ENCODE results near the gene MRPL43. TPM values are rescaled to one million over a fixed set of nuclear protein-coding genes. Genes with fewer than 3 reads are reported as not detected.

MRPL43 gene
- total RNA-seq, 1 experiment from 2014 or later: 91.3 TPM

DNA sequence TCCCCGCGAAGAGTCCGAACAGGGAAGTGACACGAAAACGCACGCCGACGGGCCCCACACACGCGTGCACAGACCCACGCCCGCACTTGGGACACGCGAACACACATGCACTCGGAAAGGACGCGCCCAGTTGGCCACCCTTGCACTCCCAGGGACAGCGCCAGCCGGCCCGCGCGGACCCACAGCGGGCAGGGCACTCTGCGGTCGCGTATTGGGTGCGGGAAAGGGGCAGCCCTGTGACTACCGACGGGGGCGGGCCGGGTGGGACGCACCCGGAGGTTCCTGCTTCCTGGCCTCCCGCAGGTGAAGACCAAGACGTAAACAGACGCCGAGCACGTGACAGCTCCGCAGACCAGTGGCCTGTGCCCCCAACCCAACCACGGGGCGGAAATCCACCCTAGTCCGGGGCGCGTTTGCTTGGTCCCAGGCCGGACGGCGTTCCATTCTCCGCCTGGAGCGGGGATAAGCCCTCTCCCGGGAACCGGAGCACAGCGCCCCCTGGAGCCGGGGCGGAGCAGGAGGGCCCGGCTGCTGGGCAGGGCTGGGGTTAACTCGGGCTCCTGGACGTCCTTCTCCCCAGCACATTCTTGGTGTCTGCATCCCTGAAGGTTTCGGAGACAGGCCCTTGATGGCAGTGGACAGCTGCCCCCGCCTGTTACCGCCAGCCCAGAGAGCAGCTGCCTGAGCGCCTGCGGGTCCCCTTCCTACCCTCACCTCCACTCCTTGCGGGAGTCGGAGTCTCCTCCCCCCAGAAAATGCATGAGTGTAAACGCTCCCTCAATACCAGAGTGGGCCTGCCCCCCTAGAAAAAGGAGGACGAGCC is 10.3 kb upstream of the MRPL43 start (continued):
- TF ChIP-seq JAZF1 (CRISPR knock-in tag; IDR thresholded peaks at IDR 0.05) (no peak), FOXP1 (CRISPR knock-in tag; IDR thresholded peaks at IDR 0.05; ENCODE audit: borderline replicate concordance) (peak; percentile 75; the same call in 1 of the 2 replicates), TP53 (CRISPR knock-in tag; IDR thresholded peaks at IDR 0.05) (peak; percentile 6; the same call in 1 of the 2 replicates), CREB1 (CRISPR knock-in tag; IDR thresholded peaks at IDR 0.05) (no peak), ZNF263 (CRISPR knock-in tag; IDR thresholded peaks at IDR 0.05; ENCODE audit: low read depth) (no peak), IRF2 (CRISPR knock-in tag; IDR thresholded peaks at IDR 0.05; ENCODE audit: borderline replicate concordance, low read depth) (no peak), ZNF671 (CRISPR knock-in tag; IDR thresholded peaks at IDR 0.05) (no peak), NFE2L1 (CRISPR knock-in tag; IDR thresholded peaks at IDR 0.05) (no peak), CBFB (CRISPR knock-in tag; IDR thresholded peaks at IDR 0.05; ENCODE audit: low read depth) (peak; percentile 22), NFYB (CRISPR knock-in tag; conservative IDR thresholded peaks at IDR 0.05; ENCODE audit: low read depth) (no peak), NR3C1 (CRISPR knock-in tag; conservative IDR thresholded peaks at IDR 0.05; ENCODE audit: low read depth) (no peak), FOXJ3 (CRISPR knock-in tag; IDR thresholded peaks at IDR 0.05; ENCODE audit: borderline replicate concordance) (no peak), ATF1 (CRISPR knock-in tag; IDR thresholded peaks at IDR 0.05) (no peak)
- TF ChIP-seq, protein P1, sequence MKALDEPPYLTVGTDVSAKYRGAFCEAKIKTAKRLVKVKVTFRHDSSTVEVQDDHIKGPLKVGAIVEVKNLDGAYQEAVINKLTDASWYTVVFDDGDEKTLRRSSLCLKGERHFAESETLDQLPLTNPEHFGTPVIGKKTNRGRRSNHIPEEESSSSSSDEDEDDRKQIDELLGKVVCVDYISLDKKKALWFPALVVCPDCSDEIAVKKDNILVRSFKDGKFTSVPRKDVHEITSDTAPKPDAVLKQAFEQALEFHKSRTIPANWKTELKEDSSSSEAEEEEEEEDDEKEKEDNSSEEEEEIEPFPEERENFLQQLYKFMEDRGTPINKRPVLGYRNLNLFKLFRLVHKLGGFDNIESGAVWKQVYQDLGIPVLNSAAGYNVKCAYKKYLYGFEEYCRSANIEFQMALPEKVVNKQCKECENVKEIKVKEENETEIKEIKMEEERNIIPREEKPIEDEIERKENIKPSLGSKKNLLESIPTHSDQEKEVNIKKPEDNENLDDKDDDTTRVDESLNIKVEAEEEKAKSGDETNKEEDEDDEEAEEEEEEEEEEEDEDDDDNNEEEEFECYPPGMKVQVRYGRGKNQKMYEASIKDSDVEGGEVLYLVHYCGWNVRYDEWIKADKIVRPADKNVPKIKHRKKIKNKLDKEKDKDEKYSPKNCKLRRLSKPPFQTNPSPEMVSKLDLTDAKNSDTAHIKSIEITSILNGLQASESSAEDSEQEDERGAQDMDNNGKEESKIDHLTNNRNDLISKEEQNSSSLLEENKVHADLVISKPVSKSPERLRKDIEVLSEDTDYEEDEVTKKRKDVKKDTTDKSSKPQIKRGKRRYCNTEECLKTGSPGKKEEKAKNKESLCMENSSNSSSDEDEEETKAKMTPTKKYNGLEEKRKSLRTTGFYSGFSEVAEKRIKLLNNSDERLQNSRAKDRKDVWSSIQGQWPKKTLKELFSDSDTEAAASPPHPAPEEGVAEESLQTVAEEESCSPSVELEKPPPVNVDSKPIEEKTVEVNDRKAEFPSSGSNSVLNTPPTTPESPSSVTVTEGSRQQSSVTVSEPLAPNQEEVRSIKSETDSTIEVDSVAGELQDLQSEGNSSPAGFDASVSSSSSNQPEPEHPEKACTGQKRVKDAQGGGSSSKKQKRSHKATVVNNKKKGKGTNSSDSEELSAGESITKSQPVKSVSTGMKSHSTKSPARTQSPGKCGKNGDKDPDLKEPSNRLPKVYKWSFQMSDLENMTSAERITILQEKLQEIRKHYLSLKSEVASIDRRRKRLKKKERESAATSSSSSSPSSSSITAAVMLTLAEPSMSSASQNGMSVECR (CRISPR knock-in tag; IDR thresholded peaks at IDR 0.05; ENCODE audit: borderline replicate concordance): peak; percentile 25; the same call in 1 of the 2 replicates
- TF ChIP-seq, protein P2, sequence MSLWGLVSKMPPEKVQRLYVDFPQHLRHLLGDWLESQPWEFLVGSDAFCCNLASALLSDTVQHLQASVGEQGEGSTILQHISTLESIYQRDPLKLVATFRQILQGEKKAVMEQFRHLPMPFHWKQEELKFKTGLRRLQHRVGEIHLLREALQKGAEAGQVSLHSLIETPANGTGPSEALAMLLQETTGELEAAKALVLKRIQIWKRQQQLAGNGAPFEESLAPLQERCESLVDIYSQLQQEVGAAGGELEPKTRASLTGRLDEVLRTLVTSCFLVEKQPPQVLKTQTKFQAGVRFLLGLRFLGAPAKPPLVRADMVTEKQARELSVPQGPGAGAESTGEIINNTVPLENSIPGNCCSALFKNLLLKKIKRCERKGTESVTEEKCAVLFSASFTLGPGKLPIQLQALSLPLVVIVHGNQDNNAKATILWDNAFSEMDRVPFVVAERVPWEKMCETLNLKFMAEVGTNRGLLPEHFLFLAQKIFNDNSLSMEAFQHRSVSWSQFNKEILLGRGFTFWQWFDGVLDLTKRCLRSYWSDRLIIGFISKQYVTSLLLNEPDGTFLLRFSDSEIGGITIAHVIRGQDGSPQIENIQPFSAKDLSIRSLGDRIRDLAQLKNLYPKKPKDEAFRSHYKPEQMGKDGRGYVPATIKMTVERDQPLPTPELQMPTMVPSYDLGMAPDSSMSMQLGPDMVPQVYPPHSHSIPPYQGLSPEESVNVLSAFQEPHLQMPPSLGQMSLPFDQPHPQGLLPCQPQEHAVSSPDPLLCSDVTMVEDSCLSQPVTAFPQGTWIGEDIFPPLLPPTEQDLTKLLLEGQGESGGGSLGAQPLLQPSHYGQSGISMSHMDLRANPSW (CRISPR knock-in tag; conservative IDR thresholded peaks at IDR 0.05; ENCODE audit: low read depth): no peak
- TF ChIP-seq, protein P3, sequence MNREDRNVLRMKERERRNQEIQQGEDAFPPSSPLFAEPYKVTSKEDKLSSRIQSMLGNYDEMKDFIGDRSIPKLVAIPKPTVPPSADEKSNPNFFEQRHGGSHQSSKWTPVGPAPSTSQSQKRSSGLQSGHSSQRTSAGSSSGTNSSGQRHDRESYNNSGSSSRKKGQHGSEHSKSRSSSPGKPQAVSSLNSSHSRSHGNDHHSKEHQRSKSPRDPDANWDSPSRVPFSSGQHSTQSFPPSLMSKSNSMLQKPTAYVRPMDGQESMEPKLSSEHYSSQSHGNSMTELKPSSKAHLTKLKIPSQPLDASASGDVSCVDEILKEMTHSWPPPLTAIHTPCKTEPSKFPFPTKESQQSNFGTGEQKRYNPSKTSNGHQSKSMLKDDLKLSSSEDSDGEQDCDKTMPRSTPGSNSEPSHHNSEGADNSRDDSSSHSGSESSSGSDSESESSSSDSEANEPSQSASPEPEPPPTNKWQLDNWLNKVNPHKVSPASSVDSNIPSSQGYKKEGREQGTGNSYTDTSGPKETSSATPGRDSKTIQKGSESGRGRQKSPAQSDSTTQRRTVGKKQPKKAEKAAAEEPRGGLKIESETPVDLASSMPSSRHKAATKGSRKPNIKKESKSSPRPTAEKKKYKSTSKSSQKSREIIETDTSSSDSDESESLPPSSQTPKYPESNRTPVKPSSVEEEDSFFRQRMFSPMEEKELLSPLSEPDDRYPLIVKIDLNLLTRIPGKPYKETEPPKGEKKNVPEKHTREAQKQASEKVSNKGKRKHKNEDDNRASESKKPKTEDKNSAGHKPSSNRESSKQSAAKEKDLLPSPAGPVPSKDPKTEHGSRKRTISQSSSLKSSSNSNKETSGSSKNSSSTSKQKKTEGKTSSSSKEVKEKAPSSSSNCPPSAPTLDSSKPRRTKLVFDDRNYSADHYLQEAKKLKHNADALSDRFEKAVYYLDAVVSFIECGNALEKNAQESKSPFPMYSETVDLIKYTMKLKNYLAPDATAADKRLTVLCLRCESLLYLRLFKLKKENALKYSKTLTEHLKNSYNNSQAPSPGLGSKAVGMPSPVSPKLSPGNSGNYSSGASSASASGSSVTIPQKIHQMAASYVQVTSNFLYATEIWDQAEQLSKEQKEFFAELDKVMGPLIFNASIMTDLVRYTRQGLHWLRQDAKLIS (CRISPR knock-in tag; IDR thresholded peaks at IDR 0.05; ENCODE audit: borderline replicate concordance): 0 out of 2 replicates have a peak, but pooled peaks have one; percentile 25
- TF ChIP-seq, protein P4, sequence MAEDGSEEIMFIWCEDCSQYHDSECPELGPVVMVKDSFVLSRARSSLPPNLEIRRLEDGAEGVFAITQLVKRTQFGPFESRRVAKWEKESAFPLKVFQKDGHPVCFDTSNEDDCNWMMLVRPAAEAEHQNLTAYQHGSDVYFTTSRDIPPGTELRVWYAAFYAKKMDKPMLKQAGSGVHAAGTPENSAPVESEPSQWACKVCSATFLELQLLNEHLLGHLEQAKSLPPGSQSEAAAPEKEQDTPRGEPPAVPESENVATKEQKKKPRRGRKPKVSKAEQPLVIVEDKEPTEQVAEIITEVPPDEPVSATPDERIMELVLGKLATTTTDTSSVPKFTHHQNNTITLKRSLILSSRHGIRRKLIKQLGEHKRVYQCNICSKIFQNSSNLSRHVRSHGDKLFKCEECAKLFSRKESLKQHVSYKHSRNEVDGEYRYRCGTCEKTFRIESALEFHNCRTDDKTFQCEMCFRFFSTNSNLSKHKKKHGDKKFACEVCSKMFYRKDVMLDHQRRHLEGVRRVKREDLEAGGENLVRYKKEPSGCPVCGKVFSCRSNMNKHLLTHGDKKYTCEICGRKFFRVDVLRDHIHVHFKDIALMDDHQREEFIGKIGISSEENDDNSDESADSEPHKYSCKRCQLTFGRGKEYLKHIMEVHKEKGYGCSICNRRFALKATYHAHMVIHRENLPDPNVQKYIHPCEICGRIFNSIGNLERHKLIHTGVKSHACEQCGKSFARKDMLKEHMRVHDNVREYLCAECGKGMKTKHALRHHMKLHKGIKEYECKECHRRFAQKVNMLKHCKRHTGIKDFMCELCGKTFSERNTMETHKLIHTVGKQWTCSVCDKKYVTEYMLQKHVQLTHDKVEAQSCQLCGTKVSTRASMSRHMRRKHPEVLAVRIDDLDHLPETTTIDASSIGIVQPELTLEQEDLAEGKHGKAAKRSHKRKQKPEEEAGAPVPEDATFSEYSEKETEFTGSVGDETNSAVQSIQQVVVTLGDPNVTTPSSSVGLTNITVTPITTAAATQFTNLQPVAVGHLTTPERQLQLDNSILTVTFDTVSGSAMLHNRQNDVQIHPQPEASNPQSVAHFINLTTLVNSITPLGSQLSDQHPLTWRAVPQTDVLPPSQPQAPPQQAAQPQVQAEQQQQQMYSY (CRISPR knock-in tag; IDR thresholded peaks at IDR 0.05): no peak; the same call in 1 of the 2 replicates
- TF ChIP-seq, protein P5, sequence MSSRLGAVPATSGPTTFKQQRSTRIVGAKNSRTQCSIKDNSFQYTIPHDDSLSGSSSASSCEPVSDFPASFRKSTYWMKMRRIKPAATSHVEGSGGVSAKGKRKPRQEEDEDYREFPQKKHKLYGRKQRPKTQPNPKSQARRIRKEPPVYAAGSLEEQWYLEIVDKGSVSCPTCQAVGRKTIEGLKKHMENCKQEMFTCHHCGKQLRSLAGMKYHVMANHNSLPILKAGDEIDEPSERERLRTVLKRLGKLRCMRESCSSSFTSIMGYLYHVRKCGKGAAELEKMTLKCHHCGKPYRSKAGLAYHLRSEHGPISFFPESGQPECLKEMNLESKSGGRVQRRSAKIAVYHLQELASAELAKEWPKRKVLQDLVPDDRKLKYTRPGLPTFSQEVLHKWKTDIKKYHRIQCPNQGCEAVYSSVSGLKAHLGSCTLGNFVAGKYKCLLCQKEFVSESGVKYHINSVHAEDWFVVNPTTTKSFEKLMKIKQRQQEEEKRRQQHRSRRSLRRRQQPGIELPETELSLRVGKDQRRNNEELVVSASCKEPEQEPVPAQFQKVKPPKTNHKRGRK (CRISPR knock-in tag; IDR thresholded peaks at IDR 0.05; ENCODE audit: borderline replicate concordance): no peak
- TF ChIP-seq, protein P6, sequence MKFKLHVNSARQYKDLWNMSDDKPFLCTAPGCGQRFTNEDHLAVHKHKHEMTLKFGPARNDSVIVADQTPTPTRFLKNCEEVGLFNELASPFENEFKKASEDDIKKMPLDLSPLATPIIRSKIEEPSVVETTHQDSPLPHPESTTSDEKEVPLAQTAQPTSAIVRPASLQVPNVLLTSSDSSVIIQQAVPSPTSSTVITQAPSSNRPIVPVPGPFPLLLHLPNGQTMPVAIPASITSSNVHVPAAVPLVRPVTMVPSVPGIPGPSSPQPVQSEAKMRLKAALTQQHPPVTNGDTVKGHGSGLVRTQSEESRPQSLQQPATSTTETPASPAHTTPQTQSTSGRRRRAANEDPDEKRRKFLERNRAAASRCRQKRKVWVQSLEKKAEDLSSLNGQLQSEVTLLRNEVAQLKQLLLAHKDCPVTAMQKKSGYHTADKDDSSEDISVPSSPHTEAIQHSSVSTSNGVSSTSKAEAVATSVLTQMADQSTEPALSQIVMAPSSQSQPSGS (CRISPR knock-in tag; IDR thresholded peaks at IDR 0.05; ENCODE audit: borderline replicate concordance, low read depth): no peak
